A673 (cell line): Measurements from ENCODE around the gene CMC1. TPM values are rescaled to one million over a fixed set of nuclear protein-coding genes. Genes with fewer than 3 reads are reported as not detected.

ENCODE experiments used
- BruUV-seq: library from RNA; stranded (reverse); fragments of 400-500 nt; replicated peaks from 2 replicates; lab custom pipeline; 2021; lab: Mats Ljungman, UMichigan
- CTCF ChIA-PET: fragments of 300-600 bp; sonication (Branson Sonifier 250); formaldehyde crosslinking; loops from one replicate; lab custom pipeline; 2022; ENCODE audit warnings: antibody characterized with exemption; lab: Charles Lee
- POLR2A ChIA-PET: fragments of 300-600 bp; sonication (Branson Sonifier 250); formaldehyde crosslinking; loops from one replicate; lab custom pipeline; 2022; ENCODE audit warnings: antibody characterized with exemption; ENCODE audit not compliant: low non-redundant PET; lab: Charles Lee
- DNase-seq: peaks from one replicate; pipeline ENCODE4 v3.0.0-alpha.2; 2015; ENCODE audit warnings: low spot score
- H3K27ac ChIP-seq: fragments of 200-600 bp; sonication (generic); 2 replicates; pipeline ENCODE4 v1.5.1; 2016; ENCODE audit warnings: mixed run types, low read depth, mild to moderate bottlenecking, mixed read lengths, antibody characterized with exemption, low read length; ENCODE audit not compliant: poor library complexity, severe bottlenecking
- H3K27me3 ChIP-seq: fragments of 200-600 bp; sonication (generic); replicated peaks from 2 replicates; pipeline ENCODE4 v1.6.1; 2017; ENCODE audit warnings: mixed run types, low read depth, mild to moderate bottlenecking, mixed read lengths, antibody characterized with exemption, low read length; ENCODE audit not compliant: insufficient read depth, poor library complexity
- H3K36me3 ChIP-seq: fragments of 200-600 bp; sonication (generic); 2 replicates; pipeline ENCODE4 v1.6.1; 2016; ENCODE audit warnings: mixed run types, mild to moderate bottlenecking, mixed read lengths, antibody characterized with exemption, low read length; ENCODE audit not compliant: insufficient read depth, poor library complexity, severe bottlenecking
- H3K4me1 ChIP-seq: fragments of 200-600 bp; sonication (generic); 2 replicates; pipeline ENCODE4 v1.6.1; 2017; ENCODE audit warnings: mixed run types, mild to moderate bottlenecking, mixed read lengths, antibody characterized with exemption, low read length; ENCODE audit not compliant: insufficient read depth, poor library complexity, severe bottlenecking
- H3K4me3 ChIP-seq: fragments of 200-600 bp; sonication (generic); 2 replicates; pipeline ENCODE4 v1.5.1; 2016; ENCODE audit warnings: low read depth, mixed run types, mild to moderate bottlenecking, mixed read lengths, low read length; ENCODE audit not compliant: poor library complexity, severe bottlenecking
- H3K9me3 ChIP-seq: fragments of 200-600 bp; sonication (generic); 2 replicates; pipeline ENCODE4 v1.6.1; 2016; ENCODE audit warnings: mixed run types, low read depth, mild to moderate bottlenecking, mixed read lengths, antibody characterized with exemption, low read length; ENCODE audit not compliant: poor library complexity, severe bottlenecking
- EZH2 ChIP-seq: fragments of 200-600 bp; sonication (generic); IDR thresholded peaks from 2 replicates; pipeline ENCODE4 v1.6.1; 2017; ENCODE audit warnings: borderline replicate concordance, low read depth, mild to moderate bottlenecking, mixed read lengths, antibody characterized with exemption, low read length; ENCODE audit not compliant: poor library complexity, severe bottlenecking
- intact Hi-C: fragments of 100-400 bp; cut with micrococcal nuclease; formaldehyde crosslinking; loops from one replicate; pipeline ENCODE4 v1.10.0; 2022; ENCODE audit not compliant: unreplicated experiment
- total RNA-seq: library from RNA; stranded (reverse); gene quantifications from 2 replicates; pipeline ENCODE4 v1.2.3, GENCODE V29; 2021
- TF ChIP-seq, protein P1 (sequence below): fragments of 300-800, 200-600 bp; sonication (generic); conservative IDR thresholded peaks from 2 replicates; pipeline ENCODE4 v1.5.1; 2017; ENCODE audit warnings: low read depth, mild to moderate bottlenecking, antibody characterized with exemption, low read length, moderate library complexity, mixed read lengths

Gene CMC1
- total RNA-seq, 1 experiment from 2014 or later: 19.3 TPM

DNA sequence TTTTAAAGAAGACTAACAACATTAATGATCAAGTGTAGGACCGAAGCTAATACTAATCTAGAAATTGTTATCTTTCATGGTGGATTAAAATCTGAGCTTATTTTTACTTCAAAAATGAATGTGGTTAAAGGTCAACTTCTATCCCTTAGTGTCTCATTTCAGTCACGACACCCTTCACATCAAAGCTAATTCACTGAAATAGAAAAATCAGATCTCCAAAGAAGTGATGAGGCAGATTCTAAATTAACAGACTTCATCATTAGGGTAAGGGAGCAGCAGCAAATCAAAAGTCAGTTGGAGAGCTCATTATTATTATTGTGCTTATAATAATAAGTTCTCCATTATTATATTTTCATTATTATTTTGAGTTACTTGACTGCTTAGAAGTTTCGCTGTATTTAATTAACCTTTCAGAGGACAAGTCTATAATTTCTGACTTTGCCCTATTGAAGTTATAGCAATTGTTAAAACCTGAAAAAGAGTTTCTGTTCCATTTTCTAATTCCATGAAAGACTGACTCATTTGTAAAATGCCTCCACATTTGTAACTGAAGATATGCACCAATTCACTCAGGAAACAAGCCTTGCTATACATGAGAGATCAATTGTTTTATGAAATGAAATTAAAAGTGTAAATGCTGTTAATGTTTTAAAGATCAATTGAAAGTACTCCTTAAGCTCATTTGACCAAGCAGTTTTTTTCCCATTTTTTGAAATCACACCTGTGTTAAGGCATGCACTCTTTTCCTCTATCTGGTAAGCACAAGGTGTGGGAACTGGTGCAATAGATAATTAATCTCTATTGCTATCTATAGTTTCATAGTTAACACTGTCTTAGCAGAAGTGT, 23.1 kb upstream of the CMC1 start:
- H3K27ac ChIP-seq: no peak overlapping the region
- no peaks in the 10 kb centered on the region for H3K36me3 ChIP-seq
- intact Hi-C loops: no loop called here
- BruUV-seq: no TSS peak
- H3K27me3 ChIP-seq: no peaks in the 10 kb centered on the region
- H3K4me1 ChIP-seq: no peaks in the 10 kb centered on the region
- CTCF ChIA-PET: no interaction called here
- no peak for DNase-seq
- TF ChIP-seq EZH2: no peak
- TF ChIP-seq, protein P1, sequence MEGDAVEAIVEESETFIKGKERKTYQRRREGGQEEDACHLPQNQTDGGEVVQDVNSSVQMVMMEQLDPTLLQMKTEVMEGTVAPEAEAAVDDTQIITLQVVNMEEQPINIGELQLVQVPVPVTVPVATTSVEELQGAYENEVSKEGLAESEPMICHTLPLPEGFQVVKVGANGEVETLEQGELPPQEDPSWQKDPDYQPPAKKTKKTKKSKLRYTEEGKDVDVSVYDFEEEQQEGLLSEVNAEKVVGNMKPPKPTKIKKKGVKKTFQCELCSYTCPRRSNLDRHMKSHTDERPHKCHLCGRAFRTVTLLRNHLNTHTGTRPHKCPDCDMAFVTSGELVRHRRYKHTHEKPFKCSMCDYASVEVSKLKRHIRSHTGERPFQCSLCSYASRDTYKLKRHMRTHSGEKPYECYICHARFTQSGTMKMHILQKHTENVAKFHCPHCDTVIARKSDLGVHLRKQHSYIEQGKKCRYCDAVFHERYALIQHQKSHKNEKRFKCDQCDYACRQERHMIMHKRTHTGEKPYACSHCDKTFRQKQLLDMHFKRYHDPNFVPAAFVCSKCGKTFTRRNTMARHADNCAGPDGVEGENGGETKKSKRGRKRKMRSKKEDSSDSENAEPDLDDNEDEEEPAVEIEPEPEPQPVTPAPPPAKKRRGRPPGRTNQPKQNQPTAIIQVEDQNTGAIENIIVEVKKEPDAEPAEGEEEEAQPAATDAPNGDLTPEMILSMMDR: no peak
- no peak overlapping the region for H3K4me3 ChIP-seq
- H3K9me3 ChIP-seq: no peaks in the 10 kb centered on the region
- POLR2A ChIA-PET: no interaction called here

DNA sequence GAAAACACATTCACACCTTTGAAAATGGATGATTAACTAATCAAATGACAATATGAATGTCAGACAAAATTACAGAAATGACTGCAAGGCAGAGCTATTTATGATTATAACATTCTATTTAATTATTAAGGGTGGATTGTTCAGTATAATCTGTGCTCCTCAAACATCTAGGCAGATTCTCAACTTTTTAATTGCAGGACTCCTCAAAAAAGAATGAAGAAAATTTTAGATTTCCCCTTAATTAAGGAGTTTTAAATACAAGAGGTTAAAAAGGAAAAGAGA, 22.6 kb upstream of the CMC1 start:
- Histone ChIP-seq H3K9me3 (no peaks in the 10 kb centered on the region), H3K27me3 (no peaks in the 10 kb centered on the region), H3K36me3 (no peaks in the 10 kb centered on the region), H3K4me1 (no peaks in the 10 kb centered on the region), H3K4me3 (no peak overlapping the region), H3K27ac (no peak overlapping the region)
- CTCF ChIA-PET: no interaction called here
- POLR2A ChIA-PET: no interaction called here
- intact Hi-C loops: no loop called here
- TF ChIP-seq EZH2: no peak
- TF ChIP-seq, protein P1: no peak
- no peak for DNase-seq
- no TSS peak for BruUV-seq

DNA sequence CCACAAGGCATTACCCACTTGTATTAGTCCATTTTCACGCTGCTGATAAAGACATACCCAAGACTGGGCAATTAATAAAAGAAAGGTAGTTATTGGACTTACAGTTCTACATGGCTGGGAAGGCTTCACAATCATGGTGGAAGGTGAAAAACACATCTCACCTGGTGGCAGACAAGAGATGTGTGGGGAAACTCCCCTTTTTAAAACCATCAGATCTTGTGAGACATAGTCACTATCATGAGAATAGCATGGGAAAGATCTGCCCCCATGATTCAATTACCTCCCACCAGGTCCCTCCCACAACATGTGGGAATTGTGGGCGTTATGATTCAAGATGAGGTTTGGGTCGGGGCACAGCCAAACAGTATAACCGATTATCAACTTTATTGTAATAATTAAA, 17.0 kb upstream of the CMC1 start:
- ChIA-PET CTCF (no interaction called here), POLR2A (no interaction called here)
- no peak overlapping the region for H3K4me3 ChIP-seq
- no peaks in the 10 kb centered on the region for H3K9me3 ChIP-seq
- TF ChIP-seq, protein P1: no peak
- TF ChIP-seq EZH2: no peak
- H3K4me1 ChIP-seq: no peaks in the 10 kb centered on the region
- no peaks in the 10 kb centered on the region for H3K27me3 ChIP-seq
- no peak for DNase-seq
- H3K36me3 ChIP-seq: no peaks in the 10 kb centered on the region
- no peak overlapping the region for H3K27ac ChIP-seq
- intact Hi-C loops: no loop called here
- no TSS peak for BruUV-seq
